GM18867 (cell line): ENCODE data around the gene RALGPS1.

Source experiments
- ATAC-seq: cut with Tn5 transposase; IDR thresholded peaks from one replicate; pipeline ENCODE4 v1.9.1; 2021; ENCODE audit warnings: mild to moderate bottlenecking, moderate library complexity; ENCODE audit not compliant: unreplicated experiment

Gene RALGPS1

DNA sequence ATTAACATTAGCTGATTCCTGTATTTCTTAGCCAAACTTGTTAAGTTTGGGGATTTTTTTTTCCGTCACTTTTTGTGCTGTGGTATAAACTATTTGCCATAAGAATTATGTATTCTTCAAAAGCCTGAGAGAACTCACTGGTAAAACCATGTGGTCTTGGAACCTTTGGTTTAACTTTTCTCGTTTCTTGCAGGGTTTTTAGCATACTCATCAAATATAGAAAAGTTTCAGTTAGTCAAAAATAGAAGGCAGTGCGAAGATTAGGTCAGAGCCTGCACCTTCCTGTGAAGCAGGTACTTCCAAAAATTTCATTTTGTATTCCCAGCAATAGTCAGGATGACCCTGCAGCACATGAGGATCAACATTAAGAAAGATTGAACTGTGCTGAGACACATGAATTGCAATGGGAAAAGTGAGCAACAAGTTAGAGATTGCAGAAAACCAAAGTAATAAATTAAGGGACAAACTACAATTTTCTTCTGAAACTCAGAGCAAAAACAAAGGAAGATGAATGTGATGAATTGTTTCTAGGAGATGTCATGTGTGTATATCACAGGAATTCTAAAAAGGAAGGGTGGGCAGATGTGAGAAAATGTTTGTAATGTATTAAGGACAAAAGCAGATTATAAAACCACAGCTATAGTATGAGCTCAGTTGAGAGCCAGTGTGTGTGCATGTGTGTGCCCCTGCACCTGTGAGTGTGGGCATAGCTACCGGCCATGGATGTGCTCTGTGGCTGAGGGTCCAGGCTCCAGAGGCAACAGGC lies 105.6 kb downstream of the RALGPS1 start:
- no peak for ATAC-seq

- no peak for ATAC-seq
These were observed 106.2 kb downstream of the RALGPS1 start for GRCh38 chr9:127020802-127021078.

GRCh38 chr9:127021664-127022363 lies 107.2 kb downstream of the RALGPS1 start:
- ATAC-seq, result no peak

DNA sequence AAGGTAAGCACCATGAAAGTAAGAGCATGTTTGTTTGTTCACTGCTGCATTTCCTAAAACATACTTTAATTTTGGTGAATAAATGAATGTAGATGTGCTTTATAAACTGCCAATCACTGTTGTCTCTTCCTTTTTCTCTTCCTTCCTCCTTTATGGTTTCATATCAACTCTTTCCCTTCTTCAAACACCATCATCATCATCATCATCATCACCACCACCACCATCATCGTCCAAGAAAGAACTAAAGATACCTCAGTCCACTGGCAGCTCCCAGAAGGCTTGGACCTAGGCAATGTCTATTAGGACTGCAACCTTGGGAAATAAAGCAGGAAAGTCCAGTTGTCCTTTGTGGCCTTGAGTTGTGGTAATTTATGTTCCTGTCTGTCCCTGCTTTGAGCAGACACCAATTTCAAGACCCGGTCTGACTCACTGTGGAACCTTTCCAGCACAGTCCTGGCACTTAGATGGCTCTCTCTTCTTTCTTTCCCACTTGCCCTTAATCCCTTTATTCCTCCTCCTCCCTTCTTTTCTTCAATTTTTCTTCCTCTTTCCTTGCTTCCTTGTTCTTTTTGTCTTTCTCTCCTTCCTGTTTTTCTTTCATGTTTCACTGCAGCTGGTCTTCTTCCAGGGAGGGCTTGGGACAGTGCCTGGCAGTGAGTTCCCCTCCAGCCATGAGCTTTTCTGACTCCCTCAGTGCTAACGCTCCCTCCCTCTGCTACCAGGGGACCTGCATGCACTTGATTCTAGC lies 108.5 kb downstream of the RALGPS1 start:
- no peak for ATAC-seq

DNA sequence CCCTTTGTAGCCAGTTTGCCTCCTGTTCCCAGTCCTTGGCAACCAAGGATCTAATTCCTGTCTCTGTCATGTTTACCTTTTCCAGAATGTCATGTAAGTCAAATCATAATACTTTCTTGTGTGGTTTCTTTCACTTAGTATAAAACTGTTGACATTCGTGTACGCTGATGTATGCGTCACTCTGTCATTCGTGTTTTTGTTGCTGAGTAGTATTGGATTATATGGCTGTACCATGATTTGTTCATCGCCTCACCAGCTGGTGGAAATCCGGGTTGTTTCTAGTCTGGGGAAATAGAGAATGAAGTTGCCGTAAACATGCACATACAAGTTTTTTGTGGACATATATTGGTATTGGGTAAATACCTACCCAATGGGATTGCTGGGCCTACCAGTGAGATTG lies 110.5 kb downstream of the RALGPS1 start:
- no peak for ATAC-seq

GRCh38 chr9:127027694-127028093 lies 113.1 kb downstream of the RALGPS1 start:
- ATAC-seq, result no peak

DNA sequence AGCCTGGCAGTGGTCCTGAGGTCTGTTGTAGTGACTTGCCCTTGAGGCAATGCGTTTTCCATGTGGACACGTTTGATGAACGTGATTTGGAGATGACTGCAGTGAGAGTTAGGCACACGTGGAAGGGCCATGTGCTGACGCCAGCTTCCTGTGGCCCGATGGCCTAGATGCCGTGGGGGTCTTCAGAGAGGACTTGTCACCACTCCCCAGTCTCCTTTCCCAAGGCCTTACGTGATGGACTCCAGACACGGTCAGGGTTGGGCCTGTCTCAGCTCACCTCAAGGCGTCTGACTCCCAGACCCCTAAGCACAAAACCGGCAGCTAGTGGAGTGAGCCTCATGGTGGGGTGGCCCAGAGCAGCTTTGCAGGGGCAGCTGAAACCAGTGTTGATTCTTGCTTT lies 115.0 kb downstream of the RALGPS1 start:
- ATAC-seq, result no peak

DNA sequence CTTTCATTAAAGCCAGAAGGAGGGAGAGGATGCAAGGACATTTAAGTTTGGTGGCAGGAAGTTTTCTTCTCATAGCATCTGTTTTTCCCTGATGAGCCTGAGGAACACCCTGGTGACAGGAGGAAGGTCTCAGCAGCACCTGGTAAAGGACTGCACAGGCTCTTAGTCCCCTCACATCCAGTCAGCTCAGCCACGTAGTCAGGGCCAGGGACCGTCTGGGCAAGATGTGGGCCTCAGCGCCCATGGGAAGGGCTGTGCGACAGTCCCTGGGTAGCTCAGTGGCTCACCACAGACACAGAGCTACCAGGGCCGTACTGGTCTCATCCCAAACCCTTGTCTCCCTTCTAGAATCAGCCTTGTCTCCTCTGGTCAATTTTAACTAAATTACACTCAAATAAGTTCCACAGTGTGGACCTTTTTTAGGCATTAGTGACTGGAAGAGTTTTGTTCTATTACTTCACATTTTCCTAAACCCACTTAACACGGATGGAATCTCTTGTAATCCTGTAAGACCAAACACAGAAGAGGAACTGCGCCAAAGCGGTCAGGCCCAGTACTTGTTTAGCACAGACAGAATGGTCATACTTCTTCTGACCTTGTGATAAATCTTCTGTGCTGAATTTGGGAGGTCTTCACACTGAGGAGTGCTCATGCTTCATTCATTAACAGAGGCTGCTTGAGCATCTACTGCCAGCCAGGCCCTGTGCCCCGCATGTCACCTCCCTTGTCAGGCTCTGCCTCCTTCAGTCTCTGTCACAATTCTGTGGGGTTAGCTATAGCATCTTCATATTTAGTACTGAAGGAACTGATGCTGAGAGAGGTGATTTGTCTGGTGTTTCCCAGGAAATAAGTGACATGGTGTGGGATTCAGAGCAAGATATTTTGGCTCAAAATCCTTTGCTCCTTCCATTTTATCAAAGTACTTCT lies 116.5 kb downstream of the RALGPS1 start:
- no peak for ATAC-seq

DNA sequence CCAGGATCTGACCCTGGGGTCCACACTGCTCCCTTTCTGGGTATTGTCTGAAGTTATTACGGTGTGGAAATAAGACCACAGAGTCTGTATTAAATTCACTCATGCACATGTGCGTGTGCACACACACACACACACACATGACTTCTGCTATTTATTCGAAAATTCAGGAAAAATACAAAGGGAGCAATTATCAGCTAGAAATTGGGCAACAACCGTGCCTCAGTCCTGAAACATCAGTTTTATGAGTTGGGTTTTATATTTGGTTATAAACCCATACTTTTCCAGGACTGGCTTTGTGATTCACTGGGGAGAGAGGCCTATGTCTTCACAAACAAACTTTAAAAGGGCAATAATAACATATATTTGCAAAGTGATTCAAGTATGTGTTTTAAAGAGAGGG lies 117.7 kb downstream of the RALGPS1 start:
- no peak for ATAC-seq

- ATAC-seq, result no peak
These were observed 118.5 kb downstream of the RALGPS1 start for GRCh38 chr9:127033061-127033460.

DNA sequence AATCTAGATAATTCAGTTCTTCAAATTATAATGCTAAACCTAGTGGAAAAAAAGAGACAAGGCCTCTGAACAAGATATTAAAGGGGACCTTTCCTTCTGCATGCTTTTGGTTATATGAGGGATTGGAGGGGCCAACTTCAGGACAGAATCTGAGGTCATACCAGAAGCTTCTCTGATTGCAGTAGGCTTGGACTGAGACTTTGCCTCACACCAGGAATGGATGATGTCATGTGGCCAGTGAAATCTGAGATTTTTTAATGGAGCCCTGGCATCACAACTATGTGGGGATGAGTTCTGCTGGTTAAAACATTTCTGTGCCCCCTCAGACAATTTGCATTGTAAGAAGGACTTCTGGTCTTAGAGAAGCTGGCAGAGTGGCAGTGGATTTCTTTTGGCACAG lies 119.2 kb downstream of the RALGPS1 start:
- ATAC-seq, result no peak

GRCh38 chr9:127034691-127035090 lies 120.1 kb downstream of the RALGPS1 start:
- ATAC-seq, result no peak

- ATAC-seq, result no peak
These were observed 120.8 kb downstream of the RALGPS1 start for GRCh38 chr9:127035423-127035822.

DNA sequence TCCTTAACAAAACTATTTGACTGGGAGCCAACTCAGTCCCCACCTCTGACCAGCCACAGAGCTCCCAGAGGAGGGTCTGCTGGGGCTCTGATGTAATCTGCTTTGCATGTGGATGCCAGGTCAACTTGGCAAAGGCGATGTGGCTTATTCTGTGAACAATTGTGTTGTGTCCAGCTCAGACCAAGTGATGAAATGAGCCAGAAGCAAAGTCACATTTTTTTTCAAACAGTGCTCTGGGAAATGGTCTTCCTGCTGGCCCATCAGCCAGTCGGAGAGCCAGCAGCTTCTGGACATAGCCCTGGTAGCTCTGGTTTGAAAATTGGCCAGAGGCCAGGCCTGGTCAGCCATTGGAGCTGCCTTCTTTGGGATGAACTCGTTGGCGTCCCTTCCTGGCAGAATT lies 121.4 kb downstream of the RALGPS1 start:
- no peak for ATAC-seq

GRCh38 chr9:127036437-127036836 lies 121.9 kb downstream of the RALGPS1 start:
- ATAC-seq, result no peak

DNA sequence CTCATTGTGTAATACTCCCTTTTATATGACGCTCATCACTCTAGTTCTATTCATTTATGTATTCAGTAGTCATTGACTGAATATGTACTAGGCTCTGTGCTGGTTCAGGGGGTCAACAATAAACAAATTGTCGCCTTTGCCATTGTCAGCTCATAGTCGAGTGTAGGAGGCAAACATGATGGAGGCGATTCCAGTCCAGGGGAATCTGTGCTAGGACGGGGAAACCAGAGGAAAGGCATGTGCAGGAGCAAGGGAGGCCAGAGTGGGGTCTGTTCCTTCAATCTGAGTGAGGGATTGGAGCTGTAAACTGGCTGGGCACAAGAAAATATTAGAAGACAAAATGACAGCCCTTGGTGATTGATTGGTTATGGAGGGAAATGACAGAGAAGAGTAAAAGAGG lies 123.9 kb downstream of the RALGPS1 start:
- ATAC-seq, result no peak

- ATAC-seq, result no peak
These were observed 124.9 kb downstream of the RALGPS1 start for GRCh38 chr9:127039492-127039891.

DNA sequence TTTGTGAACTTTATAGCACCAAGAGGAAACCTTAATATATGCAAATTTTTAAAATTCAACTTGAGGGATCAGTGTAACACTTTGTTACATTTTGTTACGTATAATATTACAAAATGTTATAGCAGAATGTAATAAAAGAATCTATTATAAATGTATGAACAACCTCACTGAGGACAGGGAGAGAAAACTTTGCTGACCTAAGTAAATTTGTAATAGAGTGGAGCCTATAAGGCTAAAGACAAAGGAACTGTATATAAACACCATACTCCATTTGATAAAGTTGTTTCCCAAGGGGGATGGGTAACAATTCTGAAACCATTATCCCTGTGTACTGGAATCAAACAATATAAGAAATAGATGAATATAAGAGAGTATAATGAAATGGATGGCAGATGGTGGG lies 130.6 kb downstream of the RALGPS1 start:
- ATAC-seq, result no peak

DNA sequence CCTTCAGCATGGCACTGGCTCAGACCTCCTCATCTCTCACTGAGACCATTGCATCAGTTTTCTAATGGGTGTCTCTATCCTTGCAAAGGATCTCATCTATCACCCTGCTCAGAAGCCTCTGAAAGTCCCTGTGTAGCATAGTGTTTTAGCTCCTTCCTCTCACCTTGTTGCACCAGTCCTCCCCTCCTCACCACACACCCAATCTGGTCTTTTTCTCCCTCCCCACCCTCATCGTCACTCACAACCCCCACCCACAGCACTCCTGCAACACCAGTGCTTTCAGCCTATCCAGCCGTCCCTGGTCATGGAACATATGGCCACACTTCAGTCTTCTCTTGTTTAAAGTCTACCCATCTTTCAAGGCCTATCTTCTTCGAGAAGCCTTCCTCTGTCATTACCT lies 133.4 kb downstream of the RALGPS1 start:
- no peak for ATAC-seq

GRCh38 chr9:127049044-127049443 lies 134.5 kb downstream of the RALGPS1 start:
- ATAC-seq, result no peak

GRCh38 chr9:127049581-127049980 lies 135.0 kb downstream of the RALGPS1 start:
- ATAC-seq, result no peak
